IPS-11a (cell line): Measurements from ENCODE around the gene PNPLA5.

Source experiments
- H3K4me3 ChIP-seq: one replicate; pipeline ENCODE4 v1.5.1; 2013; ENCODE audit warnings: low read depth, low read length, control low read depth

Gene PNPLA5

GRCh38 chr22:43901976-43902643 lies 10.3 kb upstream of the PNPLA5 start:
- H3K4me3 ChIP-seq: no peak overlapping the region

GRCh38 chr22:43900206-43900605 lies 8.4 kb upstream of the PNPLA5 start:
- no peak overlapping the region for H3K4me3 ChIP-seq

- no peak overlapping the region for H3K4me3 ChIP-seq
Measured at GRCh38 chr22:43897751-43898261, 6.0 kb upstream of the PNPLA5 start.

- H3K4me3 ChIP-seq: no peak overlapping the region
Measured at GRCh38 chr22:43895986-43896645, 4.3 kb upstream of the PNPLA5 start.

- no peak overlapping the region for H3K4me3 ChIP-seq
Measured at GRCh38 chr22:43894122-43894521, 2.3 kb upstream of the PNPLA5 start.

DNA sequence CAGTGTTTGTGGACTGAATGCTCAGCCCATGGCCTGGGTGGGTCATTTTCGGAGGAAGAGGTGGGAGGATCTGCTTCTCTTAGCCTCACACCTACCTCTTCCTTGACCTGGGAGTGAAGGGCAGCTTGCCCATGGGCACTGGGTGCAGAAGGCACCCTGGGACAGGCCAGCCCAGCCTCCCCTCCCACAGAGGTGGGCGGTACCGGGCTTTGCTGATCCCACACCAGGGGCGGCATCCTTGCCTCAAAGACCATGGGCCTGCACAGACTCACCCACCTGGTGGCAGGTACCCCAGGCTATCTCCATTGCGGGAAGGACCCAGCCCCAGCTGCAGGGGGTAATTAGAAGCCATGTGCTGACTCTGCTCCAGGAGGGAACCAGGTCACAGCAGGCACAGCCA lies 1.5 kb upstream of the PNPLA5 start:
- H3K4me3 ChIP-seq: no peak overlapping the region

DNA sequence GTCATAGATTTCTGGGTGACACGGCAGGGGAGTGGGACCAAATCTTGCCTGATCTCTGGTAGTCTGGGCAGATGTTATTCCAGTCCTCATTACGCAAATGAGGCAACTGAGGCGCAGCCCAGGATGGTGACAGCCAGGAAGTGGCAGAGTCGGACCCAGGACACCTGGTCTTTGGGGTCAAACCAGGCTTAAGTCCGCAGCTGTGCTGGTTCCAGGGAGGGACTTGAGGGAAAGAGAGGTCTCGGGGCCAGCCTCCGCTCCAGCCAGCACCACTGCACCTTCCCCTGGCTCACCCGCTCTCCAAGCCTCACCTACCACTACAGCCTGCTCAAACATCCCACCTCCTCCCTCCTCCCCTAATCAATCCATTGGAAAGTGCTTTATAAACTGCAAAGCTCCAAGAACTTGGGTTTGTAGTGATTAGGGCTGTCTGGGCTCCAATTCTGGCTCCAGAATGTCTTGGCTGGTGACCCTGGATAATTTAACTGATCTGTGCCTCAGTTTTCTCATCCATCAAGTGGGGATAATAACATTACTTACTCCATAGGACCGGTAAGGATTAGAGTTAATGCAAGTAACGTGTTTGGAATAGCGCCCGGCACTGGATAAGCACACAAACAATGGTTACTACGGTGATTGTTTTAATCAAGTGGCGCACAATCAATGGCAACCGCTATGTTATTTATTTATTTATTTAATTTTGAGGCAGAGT lies 526 bp upstream of the PNPLA5 start:
- peak overlapping the region; percentile 63 for H3K4me3 ChIP-seq

DNA sequence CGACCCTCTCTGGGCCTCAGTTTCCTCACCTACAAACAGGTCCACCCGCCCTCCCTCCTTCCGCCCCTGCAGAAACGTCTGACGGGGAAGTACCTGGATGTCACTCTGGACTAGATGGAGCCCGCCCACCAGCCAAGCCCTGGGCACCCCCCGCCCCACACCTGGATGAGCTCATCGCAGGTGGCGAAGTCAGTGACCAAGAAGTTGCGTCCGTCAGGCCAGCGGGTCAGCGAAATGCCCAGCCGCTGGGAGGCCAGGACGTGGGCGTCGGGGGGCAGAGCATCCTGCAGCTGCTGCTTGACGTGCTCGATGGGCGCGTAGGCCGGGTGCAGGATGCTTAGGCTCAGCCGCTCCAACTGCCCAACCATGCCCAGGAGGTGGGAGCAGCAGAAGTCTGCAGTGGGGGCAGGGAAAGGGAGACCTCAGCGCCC lies 897 bp downstream of the PNPLA5 start:
- peak overlapping the region; percentile 63 for H3K4me3 ChIP-seq

DNA sequence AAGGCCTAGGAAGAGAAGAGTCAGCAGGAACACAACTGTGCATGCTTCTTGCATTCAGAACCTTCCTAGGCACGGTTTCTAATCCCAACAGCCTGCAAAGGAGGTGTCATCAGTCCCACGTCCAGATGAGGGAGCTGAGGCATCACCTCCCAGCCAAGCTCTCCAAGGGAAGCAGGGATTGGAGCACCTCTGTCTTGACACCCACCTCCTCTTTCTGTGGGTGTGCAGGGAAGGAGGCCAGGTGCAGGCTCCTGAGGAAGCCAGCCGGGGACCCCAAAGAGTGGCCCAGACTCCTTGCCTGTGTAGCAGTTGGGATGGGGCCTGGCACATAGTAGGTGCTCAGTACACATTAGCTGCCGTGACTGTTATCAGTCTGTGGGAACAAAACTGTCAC lies 2.0 kb downstream of the PNPLA5 start:
- H3K4me3 ChIP-seq: no peak overlapping the region

- H3K4me3 ChIP-seq: no peak overlapping the region
Measured at GRCh38 chr22:43889201-43889859, 2.5 kb downstream of the PNPLA5 start.

DNA sequence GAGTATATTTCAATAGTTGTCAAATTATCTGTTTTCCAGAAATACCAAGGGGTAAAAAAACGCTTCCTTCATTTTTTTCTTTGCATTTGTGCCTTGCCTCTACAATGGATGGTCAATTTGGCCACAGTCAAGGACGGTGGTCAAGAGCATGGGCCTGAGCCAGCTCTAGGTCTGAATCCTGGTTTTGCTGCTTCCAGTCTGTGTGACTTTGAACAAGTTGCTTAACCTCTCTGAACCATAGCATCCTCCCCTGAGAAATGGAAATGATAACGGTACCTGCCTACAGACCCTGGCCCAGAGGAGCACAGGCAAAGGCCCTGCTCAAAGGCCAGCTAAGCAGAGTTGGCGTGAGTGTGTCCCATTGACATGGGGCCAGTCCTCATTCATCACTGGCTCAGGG lies 3.1 kb downstream of the PNPLA5 start:
- no peak overlapping the region for H3K4me3 ChIP-seq

DNA sequence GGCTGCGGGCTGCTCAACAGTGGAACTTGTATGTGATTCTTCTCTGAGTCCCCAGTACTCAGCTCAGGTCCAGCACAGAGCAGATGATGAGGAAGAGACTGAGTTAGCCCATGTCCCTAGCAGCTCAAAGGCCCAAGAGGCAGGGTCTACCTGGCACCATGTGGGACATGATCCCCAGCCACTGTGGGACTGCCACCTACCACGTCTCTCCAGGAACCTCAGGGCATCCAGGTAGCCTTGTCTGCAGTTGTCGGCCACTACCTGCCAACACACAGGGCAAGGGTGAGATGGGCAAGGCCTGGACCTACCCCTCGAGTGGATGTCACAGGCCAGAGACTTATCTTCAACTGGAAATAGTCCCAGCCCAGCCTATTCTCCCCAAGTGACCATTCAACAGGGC lies 4.4 kb downstream of the PNPLA5 start:
- H3K4me3 ChIP-seq: no peak overlapping the region

GRCh38 chr22:43886231-43886630 lies 5.6 kb downstream of the PNPLA5 start:
- H3K4me3 ChIP-seq: no peak overlapping the region

- H3K4me3 ChIP-seq: no peak overlapping the region
Measured at GRCh38 chr22:43885786-43886185, 6.0 kb downstream of the PNPLA5 start.

GRCh38 chr22:43885319-43885671 lies 6.5 kb downstream of the PNPLA5 start:
- H3K4me3 ChIP-seq: no peak overlapping the region

DNA sequence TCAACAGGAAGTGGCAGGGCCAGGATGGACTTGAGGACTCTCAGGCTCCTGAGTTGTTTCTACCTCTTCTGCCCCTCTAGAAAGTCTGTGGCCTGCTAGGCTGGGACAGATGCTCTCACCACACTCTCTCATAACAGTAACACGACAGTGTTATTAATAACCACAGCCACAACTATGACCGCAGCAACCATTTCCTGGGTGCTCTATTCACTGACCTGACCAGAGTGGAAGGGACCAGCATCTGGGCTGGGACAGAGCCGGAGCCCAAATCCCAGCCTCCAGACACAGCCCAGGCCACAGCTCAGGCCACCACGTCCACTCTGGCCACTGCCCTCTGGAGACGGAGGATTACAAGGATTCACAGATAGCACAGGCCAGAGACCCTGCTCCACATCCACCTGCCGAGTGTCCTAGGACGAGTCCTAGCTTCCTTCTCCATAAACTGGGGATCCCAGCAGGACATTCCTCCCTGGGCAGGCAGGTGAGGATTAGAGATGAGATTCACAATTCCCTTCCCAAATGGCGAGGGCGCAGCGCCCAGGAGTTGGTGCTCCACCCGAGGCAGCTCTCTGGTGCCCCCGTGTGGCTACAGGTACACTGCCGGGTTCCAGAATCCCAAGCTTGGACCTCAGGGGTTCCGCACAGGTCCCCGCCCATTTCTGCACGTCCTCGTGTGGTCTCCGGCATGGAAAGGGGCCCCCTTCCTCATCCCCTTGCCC lies 7.1 kb downstream of the PNPLA5 start:
- H3K4me3 ChIP-seq: no peak overlapping the region

DNA sequence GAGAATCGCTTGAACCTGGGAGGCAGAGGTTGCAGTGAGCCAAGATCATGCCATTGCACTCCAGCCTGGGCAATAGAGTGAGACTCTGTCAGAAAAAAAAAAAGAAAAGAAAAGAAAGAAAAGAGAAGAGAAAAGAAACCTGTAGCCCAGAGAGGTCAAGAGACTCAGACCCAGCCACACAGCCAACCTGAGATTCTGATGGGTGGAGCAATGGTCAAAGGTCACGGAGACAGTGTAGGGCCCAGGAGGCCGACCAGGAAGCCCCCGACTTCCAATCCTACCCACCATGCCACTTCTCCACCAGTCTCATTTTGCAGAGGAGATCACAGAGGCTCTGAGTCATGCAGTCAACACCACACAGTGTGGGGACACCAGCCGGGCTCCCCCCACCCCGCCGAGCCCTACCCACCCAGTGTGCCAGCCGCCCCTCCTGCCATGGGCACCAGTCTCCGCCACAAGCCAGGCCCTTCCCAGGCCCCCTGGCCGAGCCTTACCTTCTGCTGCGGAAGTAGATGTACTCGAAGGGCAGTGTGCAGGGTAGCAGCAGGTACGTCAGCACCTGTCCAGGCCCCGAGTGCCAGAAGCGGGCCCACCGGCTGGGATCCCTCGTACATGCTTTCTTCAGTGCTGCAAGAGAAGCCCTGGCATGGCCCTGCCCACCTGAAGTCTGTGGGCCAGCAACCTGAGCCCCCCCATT lies 7.9 kb downstream of the PNPLA5 start:
- H3K4me3 ChIP-seq: no peak overlapping the region

DNA sequence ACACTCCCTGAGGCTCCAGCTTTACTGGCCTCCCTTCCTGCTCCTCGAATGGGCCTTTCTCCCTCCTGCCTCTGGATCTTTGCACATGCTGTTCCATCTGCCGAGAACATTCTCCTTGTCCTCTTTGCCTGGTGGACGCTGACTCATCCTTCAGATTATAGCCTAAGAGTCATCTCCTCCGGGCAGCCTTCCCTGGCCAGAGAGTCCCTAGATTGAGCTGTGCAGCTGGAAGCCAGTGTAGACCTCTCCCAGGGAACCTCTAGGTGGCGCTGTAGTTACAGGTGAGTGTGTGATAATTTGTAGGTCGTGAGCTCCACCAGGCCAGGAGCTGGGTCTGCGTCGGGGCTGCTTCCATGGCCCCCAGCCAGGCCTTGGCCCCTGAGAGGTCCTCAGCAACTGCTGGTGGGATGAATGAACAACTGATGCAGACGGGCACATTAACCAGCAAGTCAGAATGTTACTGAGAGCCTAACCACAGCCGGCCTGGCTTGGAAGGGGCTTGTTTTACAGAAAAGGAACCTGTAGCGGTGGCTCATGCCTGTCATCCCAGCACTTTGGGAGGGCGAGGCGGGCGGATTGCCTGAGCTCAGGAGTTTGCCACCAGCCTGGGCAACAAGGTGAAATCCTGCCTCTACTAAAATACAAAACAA lies 8.7 kb downstream of the PNPLA5 start:
- no peak overlapping the region for H3K4me3 ChIP-seq

DNA sequence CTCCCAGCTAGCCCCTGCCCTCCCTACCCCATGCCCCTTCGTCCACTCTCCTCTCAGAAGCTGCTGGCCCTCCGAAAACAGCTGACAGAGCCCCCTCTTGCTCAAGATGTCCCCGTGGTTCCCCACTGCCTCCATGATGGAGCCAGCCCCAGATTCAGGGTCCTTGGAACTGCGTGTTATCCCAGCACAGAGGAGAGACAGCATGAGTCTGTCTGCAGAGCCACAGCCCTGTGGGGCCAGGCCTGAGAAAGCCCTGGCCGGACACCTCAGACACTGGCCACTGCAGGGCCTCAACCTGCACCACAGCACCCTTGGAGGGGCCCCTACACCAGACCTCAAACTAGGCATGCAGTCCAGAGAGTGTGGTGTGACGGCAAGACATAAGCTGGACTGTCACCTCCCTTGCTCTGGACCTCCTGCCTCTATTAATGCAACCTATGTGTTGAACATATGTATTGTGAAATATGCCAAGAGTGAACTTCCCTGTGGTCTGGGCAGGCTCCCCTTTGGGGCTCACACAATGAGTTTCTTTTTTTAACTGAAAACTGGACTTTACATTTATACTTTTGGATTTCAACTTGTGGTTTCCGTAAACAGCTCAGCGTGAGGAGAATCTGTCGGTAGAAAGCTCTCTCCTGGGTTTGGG lies 9.6 kb downstream of the PNPLA5 start:
- no peak overlapping the region for H3K4me3 ChIP-seq
